ENCODE data around the gene RAB34.

DNA sequence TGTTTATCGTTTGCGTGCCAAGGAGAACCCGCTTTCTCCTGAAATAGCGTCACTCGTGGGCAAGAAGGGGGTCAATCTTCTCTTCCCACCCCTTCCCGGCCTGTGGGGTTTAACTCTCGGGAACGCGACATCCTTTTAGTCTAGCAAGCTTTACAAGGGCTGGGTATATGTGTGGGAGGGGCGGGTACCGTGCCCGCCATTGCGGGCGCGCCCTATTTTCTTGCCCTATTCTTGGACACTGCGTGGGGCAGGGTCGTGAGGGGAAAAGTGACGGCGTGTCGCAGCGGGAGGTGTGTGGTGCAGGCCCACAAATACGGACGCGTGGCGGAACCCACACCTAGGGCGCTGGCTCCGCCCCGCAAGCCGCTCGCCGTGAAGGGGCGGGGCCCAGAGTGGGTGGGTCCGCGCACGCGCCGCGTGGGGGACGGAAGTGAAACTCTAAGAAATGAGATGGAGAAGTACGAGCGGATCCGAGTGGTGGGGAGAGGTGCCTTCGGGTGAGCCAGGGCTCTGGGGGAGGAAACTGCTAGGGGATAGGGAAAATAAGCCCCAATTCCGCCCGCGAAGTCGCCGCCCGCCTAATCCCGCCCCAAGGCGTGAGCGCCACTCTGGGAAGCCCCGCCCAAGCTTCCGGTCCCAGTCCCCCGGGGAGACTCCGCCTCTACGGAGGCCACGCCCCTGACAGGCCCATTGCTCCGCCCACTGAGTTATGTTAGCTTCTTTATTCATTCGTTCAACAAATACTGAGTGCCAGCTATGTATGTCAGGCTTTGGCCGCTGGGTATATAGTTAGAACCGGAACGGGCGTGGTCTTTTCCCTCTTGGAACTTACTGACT, 10.9 kb upstream of the RAB34 start, which contains the start of gene NEK8:
- peak; percentile 91 to 93 (median 93) for TF ChIP-seq POLR2AphosphoS5 (IDR thresholded peaks at IDR 0.05)
- peak in 1 of 11 experiments; percentile 26 for TF ChIP-seq CTCF (IDR thresholded peaks at IDR 0.05 in 8 of 11, conservative IDR thresholded peaks at IDR 0.05 in 3 of 11)
